Endothelial cell of umbilical vein (primary cell): ENCODE data around the gene PXYLP1. TPM values are rescaled to one million over a fixed set of nuclear protein-coding genes. Genes with fewer than 3 reads are reported as not detected.

ENCODE experiments used
- BruUV-seq: library from RNA; stranded (reverse); fragments of 400-500 nt; replicated peaks from 2 replicates; lab custom pipeline; 2021; lab: Mats Ljungman, UMichigan
- CTCF ChIA-PET: fragments of 300-600, 350-600 bp; sonication (Branson Sonifier 250); formaldehyde crosslinking; loops from one replicate; lab custom pipeline; 2021; ENCODE audit warnings: antibody characterized with exemption, inconsistent platforms; lab: Charles Lee
- POLR2A ChIA-PET: fragments of 300-600, 350-600 bp; sonication (Branson Sonifier 250); formaldehyde crosslinking; loops from one replicate; lab custom pipeline; 2021; ENCODE audit warnings: antibody characterized with exemption, inconsistent platforms; lab: Charles Lee
- DNase-seq: peaks from one replicate; pipeline ENCODE4 v3.0.0-alpha.2; 2011; ENCODE audit warnings: low read depth, low spot score
- FAIRE-seq: peaks from 2 replicates; lab custom pipeline; 2011; peaks lifted over from hg19 to GRCh38; lab: Jason Lieb, UNC
- H2AFZ ChIP-seq: 2 replicates; pipeline ENCODE4 v1.6.0; 2012; ENCODE audit warnings: low read depth, low read length, control low read depth, inconsistent platforms
- H3K27ac ChIP-seq: 2 replicates; pipeline ENCODE4 v1.5.1; 2011; ENCODE audit warnings: low read depth, mild to moderate bottlenecking, control low read depth, low read length, moderate library complexity; ENCODE audit not compliant: insufficient read depth
- H3K27me3 ChIP-seq, 2 experiments: 2 replicates each; pipeline versions ENCODE4 v1.6.0 to v1.6.1; 2011; ENCODE audit warnings: low read length in 2 of 2, mixed read lengths in 1 of 2; ENCODE audit not compliant: control insufficient read depth in 2 of 2, insufficient read depth in 2 of 2
- H3K36me3 ChIP-seq, 2 experiments: 2 replicates in 1 of 2; 3 replicates in 1 of 2; pipeline ENCODE4 v1.5.1; 2011; ENCODE audit warnings: low read length in 2 of 2, mild to moderate bottlenecking in 1 of 2, moderate library complexity in 1 of 2; ENCODE audit not compliant: control insufficient read depth in 2 of 2, insufficient read depth in 2 of 2; ENCODE audit errors: extremely low read depth in 1 of 2
- H3K4me1 ChIP-seq: 3 replicates; pipeline ENCODE4 v1.5.1; 2011; ENCODE audit warnings: mild to moderate bottlenecking, low read length; ENCODE audit not compliant: control insufficient read depth, insufficient read depth; ENCODE audit errors: extremely low read depth
- H3K4me2 ChIP-seq: 2 replicates; pipeline ENCODE4 v1.6.1; 2011; ENCODE audit warnings: low read length, control low read depth, mixed read lengths; ENCODE audit not compliant: insufficient read depth
- H3K4me3 ChIP-seq, 3 experiments: fragments of 200-600 bp in 1 of 3; sonication (generic), shearing (Covaris generic) in 1 of 3; replicated peaks in 1 of 3; 2 replicates each; pipeline ENCODE4 v1.5.1; 2011 to 2016; ENCODE audit warnings: control low read depth in 3 of 3, low read length in 3 of 3, mild to moderate bottlenecking in 2 of 3, inconsistent platforms in 1 of 3, low read depth in 1 of 3, moderate library complexity in 1 of 3; ENCODE audit not compliant: insufficient read depth in 1 of 3
- H3K79me2 ChIP-seq: 2 replicates; pipeline ENCODE4 v1.6.0; 2012; ENCODE audit warnings: low read length, inconsistent platforms; ENCODE audit not compliant: control insufficient read depth, insufficient read depth
- H3K9ac ChIP-seq: replicated peaks from 2 replicates; pipeline ENCODE3; 2011; ENCODE audit warnings: low read length, control low read depth; ENCODE audit not compliant: insufficient read depth; ENCODE audit errors: extremely low read depth
- H3K9me1 ChIP-seq: replicated peaks from 3 replicates; pipeline ENCODE4 v1.6.0; 2011; ENCODE audit warnings: mild to moderate bottlenecking, low read length; ENCODE audit not compliant: control insufficient read depth, insufficient read depth; ENCODE audit errors: extremely low read depth
- H3K9me3 ChIP-seq: replicated peaks from 2 replicates; pipeline ENCODE4 v1.5.1; 2012; ENCODE audit warnings: low read length, inconsistent platforms; ENCODE audit not compliant: control insufficient read depth, insufficient read depth
- H4K20me1 ChIP-seq: replicated peaks from 2 replicates; pipeline ENCODE3; 2011; ENCODE audit warnings: mild to moderate bottlenecking, low read length; ENCODE audit not compliant: control insufficient read depth, insufficient read depth; ENCODE audit errors: extremely low read depth
- CTCF ChIP-seq, 2 donors: IDR thresholded peaks; 1 replicate in 1 of 2; 2 replicates in 1 of 2; pipeline ENCODE4 v1.5.1; 2011; ENCODE audit warnings: low read length in 2 of 2, mild to moderate bottlenecking in 2 of 2, moderate library complexity in 2 of 2, control low read depth in 1 of 2, inconsistent platforms in 1 of 2, low read depth in 1 of 2; ENCODE audit not compliant: insufficient read depth in 1 of 2; ENCODE audit errors: extremely low read depth in 1 of 2
- EZH2 ChIP-seq: IDR thresholded peaks from 2 replicates; pipeline ENCODE4 v1.6.1; 2012; ENCODE audit warnings: borderline replicate concordance, low read depth, mild to moderate bottlenecking, moderate library complexity, low read length, inconsistent platforms; ENCODE audit not compliant: severe bottlenecking
- GATA2 ChIP-seq: IDR thresholded peaks from 2 replicates; pipeline ENCODE4 v1.7.0; 2011; ENCODE audit warnings: low read depth, mild to moderate bottlenecking, moderate library complexity, mixed read lengths, low read length; ENCODE audit not compliant: insufficient read length, insufficient read depth
- MAX ChIP-seq: IDR thresholded peaks from 2 replicates; pipeline ENCODE4 v1.6.1; 2011; ENCODE audit not compliant: insufficient read depth, insufficient read length
- MYC ChIP-seq: IDR thresholded peaks from one replicate; pipeline ENCODE4 v1.6.1; 2011; ENCODE audit warnings: mild to moderate bottlenecking, low read depth, low read length
- POLR2A ChIP-seq: IDR thresholded peaks from 2 replicates; pipeline ENCODE4 v1.6.1; 2012; ENCODE audit warnings: low read depth, mild to moderate bottlenecking, control low read depth, low read length
- POLR2AphosphoS5 ChIP-seq: IDR thresholded peaks from 2 replicates; pipeline ENCODE4 v1.6.1; 2012; ENCODE audit warnings: low read depth, mild to moderate bottlenecking, control low read depth, low read length, moderate library complexity; ENCODE audit not compliant: insufficient read depth
- dilution Hi-C: fragments of 300-500 bp; cut with MboI; formaldehyde crosslinking; loops from one replicate; pipeline ENCODE4 v1.15.0; 2019; ENCODE audit warnings: low sequenced_read_pairs; ENCODE audit not compliant: extremely low pct_ligation_motif_present
- intact Hi-C: fragments of 100-400 bp; cut with micrococcal nuclease; formaldehyde crosslinking; loops from one replicate; pipeline ENCODE4 v1.10.0; 2022
- polyA plus RNA-seq, 4 experiments: library from polyadenylated mRNA; depleted of rRNA in 3 of 4; stranded (reverse) in 3 of 4; unstranded in 1 of 4; fragments of >200 nt; gene quantifications; 2 replicates each; pipeline versions ENCODE4 v1.2.1 to v1.2.3, GENCODE V29; 2011 to 2012; ENCODE audit warnings: missing spikeins in 1 of 4
- total RNA-seq: library from RNA; stranded (reverse); gene quantifications from 2 replicates; pipeline ENCODE4 v1.2.3, GENCODE V29; 2021

The PXYLP1 gene
- total and polyA plus RNA-seq, 2 donors (not counting 3 experiments of a cell fraction or from before 2014, with no cell fraction given), result 0.84 to 1.7 TPM

- no peak for DNase-seq
- H3K9ac ChIP-seq, result no peak overlapping the region
- no peak overlapping the region for H3K4me3 ChIP-seq
- no peaks in the 10 kb centered on the region for H3K9me3 ChIP-seq
- intact Hi-C loops (no loop called here), dilution Hi-C loops (no loop called here)
- H3K9me1 ChIP-seq, result no peaks in the 10 kb centered on the region
- H4K20me1 ChIP-seq, result no peaks in the 10 kb centered on the region
- H3K36me3 ChIP-seq, result no peaks in the 10 kb centered on the region
- no TSS peak for BruUV-seq
- H3K27me3 ChIP-seq, result no peaks in the 10 kb centered on the region
- no peak overlapping the region for H3K4me2 ChIP-seq
- H3K27ac ChIP-seq, result no peak overlapping the region
- no peak for FAIRE-seq
- H3K4me1 ChIP-seq, result no peaks in the 10 kb centered on the region
- H2AFZ ChIP-seq, result no peak overlapping the region
- ChIA-PET POLR2A (no interaction called here), CTCF (interaction anchor here (2.3 kb wide), 1 partner anchor 9 kb away, joined by 5 read pairs; no protein-coding TSS in a partner anchor)
- H3K79me2 ChIP-seq, result no peaks in the 10 kb centered on the region
- TF ChIP-seq POLR2AphosphoS5 (no peak), MYC (no peak), MAX (no peak), POLR2A (no peak), EZH2 (no peak), GATA2 (no peak), CTCF (IDR thresholded peaks at IDR 0.05; ENCODE audit: extremely low read depth in 1 of 2, insufficient read depth in 1 of 2, low read depth in 1 of 2, low read length in 2 of 2) (no peak)
Observed at GRCh38 chr3:141249041-141249440, 17.4 kb downstream of the PXYLP1 start.
